IMR-90 (cell line): ENCODE data around the gene SREBF2. TPM values are rescaled to one million over a fixed set of nuclear protein-coding genes. Genes with fewer than 3 reads are reported as not detected.

ENCODE experiments used
- ATAC-seq: fragments of 200-7000 bp; cut with Tn5 transposase; 2 replicates; pipeline ENCODE4 v1.9.1; 2020; ENCODE audit warnings: low read depth, mild to moderate bottlenecking, moderate library complexity
- BruUV-seq: library from RNA; stranded (reverse); fragments of 400-500 nt; replicated peaks from 2 replicates; lab custom pipeline; 2021; lab: Mats Ljungman, UMichigan
- CTCF ChIA-PET: fragments of 300-600 bp; formaldehyde crosslinking; extraction: SDS; loops from one replicate; lab custom pipeline; 2021; ENCODE audit warnings: antibody characterized with exemption; lab: Yijun Ruan, JAX
- POLR2A ChIA-PET: fragments of 300-600 bp; sonication (Branson Sonifier 250); formaldehyde crosslinking; loops from one replicate; lab custom pipeline; 2022; ENCODE audit warnings: antibody characterized with exemption; ENCODE audit not compliant: unreplicated experiment; lab: Charles Lee
- DNase-seq: peaks from one replicate; pipeline ENCODE4 v3.0.0; 2013
- H2AFZ ChIP-seq: replicated peaks from 2 replicates; pipeline ENCODE3; 2013; ENCODE audit warnings: low read length, mild to moderate bottlenecking; ENCODE audit not compliant: poor library complexity
- H2AK5ac ChIP-seq: 2 replicates; pipeline ENCODE4 v1.6.1; 2013; ENCODE audit warnings: low read depth, low read length, inconsistent platforms
- H2AK9ac ChIP-seq: replicated peaks from 2 replicates; pipeline ENCODE3; 2013; ENCODE audit warnings: mild to moderate bottlenecking, low read depth, low read length, moderate library complexity; ENCODE audit not compliant: poor library complexity
- H2BK120ac ChIP-seq: 2 replicates; pipeline ENCODE4 v1.6.1; 2013; ENCODE audit warnings: low read depth, low read length, inconsistent platforms
- H2BK15ac ChIP-seq: 3 replicates; pipeline ENCODE4 v1.6.1; 2013; ENCODE audit warnings: low read depth, low read length, inconsistent platforms
- H2BK20ac ChIP-seq: 2 replicates; pipeline ENCODE4 v1.6.1; 2013; ENCODE audit warnings: low read depth, mild to moderate bottlenecking, inconsistent platforms, low read length, moderate library complexity
- H2BK5ac ChIP-seq: 2 replicates; pipeline ENCODE4 v1.6.1; 2013; ENCODE audit warnings: mild to moderate bottlenecking, low read depth, low read length, inconsistent platforms; ENCODE audit not compliant: poor library complexity, severe bottlenecking
- H3K14ac ChIP-seq: replicated peaks from 2 replicates; pipeline ENCODE4 v1.6.1; 2013; ENCODE audit warnings: low read depth, low read length, inconsistent platforms
- H3K18ac ChIP-seq: 2 replicates; pipeline ENCODE4 v1.6.1; 2013; ENCODE audit warnings: low read depth, low read length, control low read depth
- H3K23ac ChIP-seq: 2 replicates; pipeline ENCODE4 v1.6.1; 2013; ENCODE audit warnings: low read depth, low read length, inconsistent platforms
- H3K27ac ChIP-seq: 2 replicates; pipeline ENCODE4 v1.5.1; 2013; ENCODE audit warnings: mild to moderate bottlenecking, control low read depth, low read length; ENCODE audit not compliant: insufficient read depth
- H3K27me3 ChIP-seq: 2 replicates; pipeline ENCODE4 v1.6.1; 2013; ENCODE audit warnings: low read length; ENCODE audit not compliant: control insufficient read depth, insufficient read depth
- H3K36me3 ChIP-seq: 2 replicates; pipeline ENCODE4 v1.6.1; 2013; ENCODE audit warnings: low read length, mixed read lengths; ENCODE audit not compliant: control insufficient read depth, insufficient read depth
- H3K4ac ChIP-seq: 2 replicates; pipeline ENCODE4 v1.6.1; 2013; ENCODE audit warnings: low read depth, low read length, inconsistent platforms
- H3K4me1 ChIP-seq: 2 replicates; pipeline ENCODE4 v1.6.1; 2013; ENCODE audit warnings: low read length, mixed read lengths; ENCODE audit not compliant: control insufficient read depth, insufficient read depth
- H3K4me2 ChIP-seq: 2 replicates; pipeline ENCODE4 v1.6.1; 2013; ENCODE audit warnings: low read depth, mild to moderate bottlenecking, control low read depth, low read length, moderate library complexity
- H3K4me3 ChIP-seq: 2 replicates; pipeline ENCODE4 v1.5.1; 2013; ENCODE audit warnings: low read depth, mild to moderate bottlenecking, control low read depth, low read length, moderate library complexity; ENCODE audit not compliant: insufficient read depth
- H3K56ac ChIP-seq: 2 replicates; pipeline ENCODE4 v1.6.1; 2013; ENCODE audit warnings: low read length, inconsistent platforms; ENCODE audit not compliant: insufficient read depth; ENCODE audit errors: extremely low read depth
- H3K79me1 ChIP-seq, 2 experiments: 2 replicates each; pipeline ENCODE4 v1.6.1; 2013; ENCODE audit warnings: low read length in 2 of 2, inconsistent platforms in 1 of 2, low read depth in 1 of 2
- H3K9ac ChIP-seq: 2 replicates; pipeline ENCODE4 v1.6.1; 2013; ENCODE audit warnings: low read depth, low read length, control low read depth
- H3K9me1 ChIP-seq: 2 replicates; pipeline ENCODE4 v1.6.1; 2013; ENCODE audit warnings: low read length, inconsistent platforms; ENCODE audit not compliant: insufficient read depth
- H3K9me3 ChIP-seq: 2 replicates; pipeline ENCODE4 v1.6.1; 2013; ENCODE audit warnings: low read length; ENCODE audit not compliant: control insufficient read depth, insufficient read depth
- H4K20me1 ChIP-seq: 2 replicates; pipeline ENCODE4 v1.6.1; 2013; ENCODE audit warnings: low read length, inconsistent platforms; ENCODE audit not compliant: insufficient read depth
- H4K5ac ChIP-seq: 2 replicates; pipeline ENCODE4 v1.6.1; 2013; ENCODE audit warnings: mild to moderate bottlenecking, low read depth, low read length, control low read depth
- H4K8ac ChIP-seq, 2 experiments: 2 replicates each; pipeline ENCODE4 v1.6.1; 2013; ENCODE audit warnings: low read depth in 2 of 2, low read length in 2 of 2, control low read depth in 1 of 2, inconsistent platforms in 1 of 2
- H4K91ac ChIP-seq: 2 replicates; pipeline ENCODE4 v1.6.1; 2013; ENCODE audit warnings: low read depth, low read length, inconsistent platforms; ENCODE audit not compliant: insufficient read depth
- BHLHE40 ChIP-seq: fragments of 150-350 bp; IDR thresholded peaks from 2 replicates; pipeline ENCODE4 v1.6.1; 2016; ENCODE audit warnings: mild to moderate bottlenecking, low read depth, low read length
- CEBPB ChIP-seq: IDR thresholded peaks from 2 replicates; pipeline ENCODE4 v1.6.1; 2012; ENCODE audit warnings: low read depth, low read length, improper control_type of control experiment
- CHD1 ChIP-seq: IDR thresholded peaks from 2 replicates; pipeline ENCODE4 v1.6.1; 2012; ENCODE audit warnings: low read depth, low read length, improper control_type of control experiment
- FOS ChIP-seq: fragments of 150-350 bp; IDR thresholded peaks from 2 replicates; pipeline ENCODE4 v1.6.1; 2016; ENCODE audit warnings: low read depth, low read length
- MAZ ChIP-seq: IDR thresholded peaks from 2 replicates; pipeline ENCODE4 v1.6.1; 2012; ENCODE audit warnings: low read depth, mild to moderate bottlenecking, low read length, improper control_type of control experiment, moderate library complexity, borderline replicate concordance
- MXI1 ChIP-seq: IDR thresholded peaks from 2 replicates; pipeline ENCODE4 v1.6.1; 2012; ENCODE audit warnings: low read depth, mild to moderate bottlenecking, low read length, moderate library complexity, borderline replicate concordance
- NFE2L2 ChIP-seq: fragments of 150-350 bp; IDR thresholded peaks from 2 replicates; pipeline ENCODE4 v1.6.1; 2016; ENCODE audit warnings: low read depth, mild to moderate bottlenecking, low read length
- POLR2A ChIP-seq: IDR thresholded peaks from 2 replicates; pipeline ENCODE4 v1.6.1; 2012; ENCODE audit warnings: mild to moderate bottlenecking, low read depth, low read length
- RAD21 ChIP-seq: IDR thresholded peaks from 2 replicates; pipeline ENCODE4 v1.6.1; 2012; ENCODE audit warnings: low read length, improper control_type of control experiment
- RCOR1 ChIP-seq: IDR thresholded peaks from 2 replicates; pipeline ENCODE4 v1.6.1; 2012; ENCODE audit warnings: mild to moderate bottlenecking, low read length, improper control_type of control experiment; ENCODE audit not compliant: insufficient replicate concordance
- RFX5 ChIP-seq: IDR thresholded peaks from 2 replicates; pipeline ENCODE4 v1.8.0; 2012; ENCODE audit warnings: low read depth, mild to moderate bottlenecking, low read length, moderate library complexity
- SMC3 ChIP-seq: fragments of 150-350 bp; IDR thresholded peaks from 2 replicates; pipeline ENCODE4 v1.6.1; 2016; ENCODE audit warnings: low read depth, mild to moderate bottlenecking, antibody characterized with exemption, low read length, moderate library complexity
- WGBS, 2 experiments: methylation state at CpG; one replicate each; pipeline versions ENCODE4 v1.1.5 to v1.1.7; 2013; ENCODE audit warnings: missing lambda C conversion rate in 2 of 2; ENCODE audit not compliant: insufficient read length in 1 of 2; ENCODE audit errors: extremely low coverage in 2 of 2; 5-methylcytosine and 5-hydroxymethylcytosine counted together
- dilution Hi-C: fragments of 300-500 bp; cut with HindIII; formaldehyde crosslinking; loops from one replicate; pipeline ENCODE4 v1.14.3; 2018; ENCODE audit warnings: low sequenced_read_pairs; ENCODE audit not compliant: unreplicated experiment
- in situ Hi-C: fragments of 300-500 bp; cut with MboI; formaldehyde crosslinking; loops from 3 replicates; pipeline ENCODE4 v1.14.3; 2019; ENCODE audit warnings: low sequenced_read_pairs, inconsistent platforms, mixed read lengths
- intact Hi-C: fragments of 100-400 bp; cut with micrococcal nuclease; formaldehyde crosslinking; loops from 2 replicates; pipeline ENCODE4 v1.10.0; 2022
- polyA plus RNA-seq, 3 experiments: library from polyadenylated mRNA; depleted of rRNA; stranded (reverse); fragments of >200 nt; gene quantifications; 2 replicates each; pipeline ENCODE4 v1.2.3, GENCODE V29; 2012; ENCODE audit warnings: low replicate concordance in 1 of 3
- total RNA-seq: library from RNA; depleted of rRNA; stranded (reverse); fragments of >200 nt; gene quantifications from 2 replicates; pipeline ENCODE4 v1.2.3, GENCODE V29; 2012
- TF ChIP-seq, protein P1 (sequence below): fragments of 150-350 bp; IDR thresholded peaks from 2 replicates; pipeline ENCODE4 v1.6.1; 2017; ENCODE audit warnings: mild to moderate bottlenecking, antibody characterized with exemption, low read length, low read depth
- TF ChIP-seq, protein P2 (sequence below): conservative IDR thresholded peaks from 2 replicates; pipeline ENCODE4 v1.5.1; 2012; ENCODE audit warnings: mild to moderate bottlenecking, low read depth, low read length, improper control_type of control experiment

SREBF2 gene
- total and polyA plus RNA-seq, 2 of the 4 experiments (the other 2 are of a cell fraction): 8.1 to 47.4 TPM

GRCh38 chr22:41925783-41926460 is 93.0 kb downstream of the SREBF2 start:
- H4K20me1 ChIP-seq: no peaks in the 10 kb centered on the region
- H2BK20ac ChIP-seq: no peak overlapping the region
- DNase-seq (peak; percentile 34), ATAC-seq (peak; percentile 91)
- peaks cover 23% of the 10 kb centered on the region for H3K27me3 ChIP-seq
- WGBS, 2 experiments: 3% methylated on average over 18 of the region's 48 CpGs; no CpG with 5 or more reads in 1 of the 2 experiments
- H2AFZ ChIP-seq: peak overlapping the region; percentile 84
- no TSS peak for BruUV-seq
- H3K4me3 ChIP-seq: peak overlapping the region; percentile 29
- H4K8ac ChIP-seq: no peak overlapping the region
- H2BK15ac ChIP-seq: no peak overlapping the region
- no peak overlapping the region for H3K18ac ChIP-seq
- peak overlapping the region; percentile 14; the same call in 1 of the 2 replicates for H3K4me2 ChIP-seq
- H3K9me1 ChIP-seq: no peaks in the 10 kb centered on the region
- no peak overlapping the region for H2BK5ac ChIP-seq
- ChIA-PET CTCF (interaction anchor here (0.6 to 2.4 kb wide), 5 partner anchors 9 to 229 kb away, joined by 3 to 7 read pairs (median 5); partner anchors contain the start of gene CENPM), POLR2A (no interaction called here)
- no peaks in the 10 kb centered on the region for H3K79me1 ChIP-seq
- no peak overlapping the region for H2BK120ac ChIP-seq
- H2AK9ac ChIP-seq: peak overlapping the region; percentile 70
- intact Hi-C loops (no loop called here), in situ Hi-C loops (no loop called here), dilution Hi-C loops (no loop called here)
- no peak overlapping the region for H3K4ac ChIP-seq
- H3K4me1 ChIP-seq: no peaks in the 10 kb centered on the region
- no peak overlapping the region for H3K56ac ChIP-seq
- no peak overlapping the region for H2AK5ac ChIP-seq
- H4K91ac ChIP-seq: no peak overlapping the region
- H4K5ac ChIP-seq: no peak overlapping the region
- no peaks in the 10 kb centered on the region for H3K36me3 ChIP-seq
- H3K9ac ChIP-seq: no peak overlapping the region
- TF ChIP-seq RFX5: no peak
- TF ChIP-seq, protein P1, sequence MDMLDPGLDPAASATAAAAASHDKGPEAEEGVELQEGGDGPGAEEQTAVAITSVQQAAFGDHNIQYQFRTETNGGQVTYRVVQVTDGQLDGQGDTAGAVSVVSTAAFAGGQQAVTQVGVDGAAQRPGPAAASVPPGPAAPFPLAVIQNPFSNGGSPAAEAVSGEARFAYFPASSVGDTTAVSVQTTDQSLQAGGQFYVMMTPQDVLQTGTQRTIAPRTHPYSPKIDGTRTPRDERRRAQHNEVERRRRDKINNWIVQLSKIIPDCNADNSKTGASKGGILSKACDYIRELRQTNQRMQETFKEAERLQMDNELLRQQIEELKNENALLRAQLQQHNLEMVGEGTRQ: no peak
- TF ChIP-seq BHLHE40: peak; percentile 24; the same call in 1 of the 2 replicates
- TF ChIP-seq MAZ: peak; percentile 45; the same call in 1 of the 2 replicates
- no peak for TF ChIP-seq MXI1
- peak; percentile 29; the same call in 1 of the 2 replicates for TF ChIP-seq RAD21
- no peak for TF ChIP-seq POLR2A
- TF ChIP-seq, protein P2, sequence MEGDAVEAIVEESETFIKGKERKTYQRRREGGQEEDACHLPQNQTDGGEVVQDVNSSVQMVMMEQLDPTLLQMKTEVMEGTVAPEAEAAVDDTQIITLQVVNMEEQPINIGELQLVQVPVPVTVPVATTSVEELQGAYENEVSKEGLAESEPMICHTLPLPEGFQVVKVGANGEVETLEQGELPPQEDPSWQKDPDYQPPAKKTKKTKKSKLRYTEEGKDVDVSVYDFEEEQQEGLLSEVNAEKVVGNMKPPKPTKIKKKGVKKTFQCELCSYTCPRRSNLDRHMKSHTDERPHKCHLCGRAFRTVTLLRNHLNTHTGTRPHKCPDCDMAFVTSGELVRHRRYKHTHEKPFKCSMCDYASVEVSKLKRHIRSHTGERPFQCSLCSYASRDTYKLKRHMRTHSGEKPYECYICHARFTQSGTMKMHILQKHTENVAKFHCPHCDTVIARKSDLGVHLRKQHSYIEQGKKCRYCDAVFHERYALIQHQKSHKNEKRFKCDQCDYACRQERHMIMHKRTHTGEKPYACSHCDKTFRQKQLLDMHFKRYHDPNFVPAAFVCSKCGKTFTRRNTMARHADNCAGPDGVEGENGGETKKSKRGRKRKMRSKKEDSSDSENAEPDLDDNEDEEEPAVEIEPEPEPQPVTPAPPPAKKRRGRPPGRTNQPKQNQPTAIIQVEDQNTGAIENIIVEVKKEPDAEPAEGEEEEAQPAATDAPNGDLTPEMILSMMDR: peak; percentile 74
- 0 out of 2 replicates have a peak, but pooled peaks have one; percentile 15 for TF ChIP-seq SMC3
- no peak for TF ChIP-seq CEBPB
- TF ChIP-seq RCOR1: no peak
- TF ChIP-seq CHD1: no peak
- no peak for TF ChIP-seq FOS
- no peak for TF ChIP-seq NFE2L2
- H3K27ac ChIP-seq: no peak overlapping the region
- H3K14ac ChIP-seq: no peak overlapping the region
- no peaks in the 10 kb centered on the region for H3K9me3 ChIP-seq
- no peak overlapping the region for H3K23ac ChIP-seq
